Body of pancreas (tissue), 4 donors: Measurements from ENCODE around the gene SLC25A34. TPM values are rescaled to one million over a fixed set of nuclear protein-coding genes. Genes with fewer than 3 reads are reported as not detected.

Source experiments
- ATAC-seq: fragments of 150-250 bp; one replicate; pipeline ENCODE4 v1.9.1; 2016
- DNase-seq, 4 donors: peaks; one replicate each; pipeline ENCODE4 v3.0.0-alpha.2; 2019
- H3K27ac ChIP-seq, 4 donors: fragments of 200-600 bp; sonication (generic); 1 replicate in 3 of 4; 2 replicates in 1 of 4; pipeline versions ENCODE4 v1.5.1 to v1.6.1; 2016 to 2019; ENCODE audit warnings: mild to moderate bottlenecking in 1 of 4, mixed read lengths in 1 of 4, moderate library complexity in 1 of 4
- H3K27me3 ChIP-seq, 2 donors: fragments of 200-600 bp; sonication (generic); one replicate each; pipeline ENCODE4 v1.6.0; 2016; ENCODE audit warnings: mild to moderate bottlenecking in 1 of 2
- H3K36me3 ChIP-seq, 2 donors: fragments of 200-600 bp; sonication (generic); replicated peaks in 1 of 2; 2 replicates each; pipeline ENCODE4 v1.5.1; 2016; ENCODE audit warnings: low read depth in 2 of 2; ENCODE audit not compliant: insufficient read depth in 1 of 2
- H3K4me1 ChIP-seq: fragments of 200-600 bp; sonication (generic); one replicate; pipeline ENCODE4 v1.6.0; 2016
- H3K4me3 ChIP-seq, 2 donors: fragments of 200-600 bp; sonication (generic); 1 replicate in 1 of 2; 2 replicates in 1 of 2; pipeline ENCODE4 v1.5.1; 2016 to 2019
- H3K9me3 ChIP-seq, 3 donors: fragments of 200-600 bp; sonication (generic); 1 replicate in 2 of 3; 2 replicates in 1 of 3; pipeline ENCODE4 v1.5.1; 2016
- POLR2A ChIP-seq, 3 donors: fragments of 450-650 bp; IDR thresholded peaks; one replicate each; pipeline ENCODE4 v1.6.1; 2016; ENCODE audit warnings: antibody characterized with exemption in 3 of 3, mild to moderate bottlenecking in 2 of 3
- WGBS, 2 donors: methylation state at CpG; one replicate each; pipeline ENCODE4 v1.1.5; 2017; 5-methylcytosine and 5-hydroxymethylcytosine counted together
- intact Hi-C: fragments of 100-400 bp; cut with DNase I; formaldehyde crosslinking; loops from one replicate; pipeline ENCODE4 v1.15.1; 2023
- total RNA-seq, 2 donors: library from RNA; depleted of rRNA; stranded (reverse); fragments of >200 nt; gene quantifications; one replicate each; pipeline ENCODE4 v1.1.0, GENCODE V29; 2016
- TF ChIP-seq, protein P1 (sequence below), 7 experiments: fragments of 450-650 bp in 4 of 7; fragments of 200-600 bp in 3 of 7; sonication (generic) in 3 of 7; IDR thresholded peaks; one replicate each; pipeline ENCODE4 v1.5.1; 2016 to 2019; ENCODE audit warnings: antibody characterized with exemption in 7 of 7

SLC25A34 gene
- total RNA-seq, 2 donors from 2014 or later, result 5.7 to 6.9 TPM

DNA sequence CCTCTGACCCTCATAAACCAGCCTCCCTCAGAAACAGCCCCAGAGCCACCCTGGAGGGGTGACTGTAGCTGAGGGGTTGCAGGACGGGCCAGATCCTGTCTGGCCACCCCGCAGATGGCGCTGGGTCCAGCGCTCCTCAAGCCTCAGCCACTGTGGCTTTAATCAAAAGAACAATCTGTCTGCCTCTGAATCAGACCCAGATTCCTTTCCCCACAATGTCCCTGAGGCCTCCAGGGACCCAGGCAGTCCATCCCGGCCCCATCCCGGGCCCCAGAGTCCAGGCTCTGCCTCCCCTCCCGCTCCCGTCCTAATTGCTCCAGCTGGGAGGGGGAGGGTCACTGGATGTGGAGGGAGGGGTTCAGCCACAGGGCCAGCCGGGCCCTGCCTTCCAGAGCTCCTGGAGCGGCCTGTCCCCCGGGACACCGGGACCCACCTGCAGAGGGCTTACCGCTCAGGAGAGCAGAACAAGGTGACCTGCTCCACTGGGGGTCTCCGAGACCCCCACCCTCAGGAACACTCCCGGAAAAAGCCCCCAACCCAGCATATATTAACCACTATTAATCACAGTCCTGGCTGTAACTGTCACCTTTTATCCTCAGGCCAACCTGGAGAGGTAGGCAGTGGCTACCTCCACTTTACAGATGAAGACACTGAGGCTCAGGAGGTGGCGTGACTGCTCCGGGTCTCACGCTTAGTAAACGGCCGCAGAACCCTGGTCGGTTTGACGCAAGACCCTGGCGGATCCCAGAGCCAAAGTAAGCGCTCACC, 21.7 kb downstream of the SLC25A34 start:
- Histone ChIP-seq H3K4me3 (no peak overlapping the region), H3K27me3 (no peaks in the 10 kb centered on the region), H3K36me3 (no peaks in the 10 kb centered on the region), H3K27ac (peak overlapping the region in 3 of 4 donors; percentile 64 to 75 (median 75)), H3K4me1 (peaks cover 41% of the 10 kb centered on the region), H3K9me3 (no peaks in the 10 kb centered on the region)
- 29 to 80% methylated on average over 1 to 24 of the region's 24 CpGs for WGBS, 2 donors
- TF ChIP-seq POLR2A (IDR thresholded peaks at IDR 0.05), result no peak
- TF ChIP-seq, protein P1, sequence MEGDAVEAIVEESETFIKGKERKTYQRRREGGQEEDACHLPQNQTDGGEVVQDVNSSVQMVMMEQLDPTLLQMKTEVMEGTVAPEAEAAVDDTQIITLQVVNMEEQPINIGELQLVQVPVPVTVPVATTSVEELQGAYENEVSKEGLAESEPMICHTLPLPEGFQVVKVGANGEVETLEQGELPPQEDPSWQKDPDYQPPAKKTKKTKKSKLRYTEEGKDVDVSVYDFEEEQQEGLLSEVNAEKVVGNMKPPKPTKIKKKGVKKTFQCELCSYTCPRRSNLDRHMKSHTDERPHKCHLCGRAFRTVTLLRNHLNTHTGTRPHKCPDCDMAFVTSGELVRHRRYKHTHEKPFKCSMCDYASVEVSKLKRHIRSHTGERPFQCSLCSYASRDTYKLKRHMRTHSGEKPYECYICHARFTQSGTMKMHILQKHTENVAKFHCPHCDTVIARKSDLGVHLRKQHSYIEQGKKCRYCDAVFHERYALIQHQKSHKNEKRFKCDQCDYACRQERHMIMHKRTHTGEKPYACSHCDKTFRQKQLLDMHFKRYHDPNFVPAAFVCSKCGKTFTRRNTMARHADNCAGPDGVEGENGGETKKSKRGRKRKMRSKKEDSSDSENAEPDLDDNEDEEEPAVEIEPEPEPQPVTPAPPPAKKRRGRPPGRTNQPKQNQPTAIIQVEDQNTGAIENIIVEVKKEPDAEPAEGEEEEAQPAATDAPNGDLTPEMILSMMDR (IDR thresholded peaks at IDR 0.05), result no peak
- ATAC-seq (peak; percentile 16), DNase-seq (peak in 1 of 4 donors; percentile 36)
- intact Hi-C loops, result no loop called here

- DNase-seq (peak in 2 of 4 donors; percentile 52 to 55), ATAC-seq (peak; percentile 37)
- H3K4me1 ChIP-seq, result peaks cover 41% of the 10 kb centered on the region
- intact Hi-C loops, result no loop called here
- 15 to 48% methylated on average over 7 to 17 of the region's 58 CpGs for WGBS, 2 donors
- H3K27me3 ChIP-seq, result no peaks in the 10 kb centered on the region
- no peaks in the 10 kb centered on the region for H3K9me3 ChIP-seq
- H3K4me3 ChIP-seq, result peak within 1 kb of the TSS; percentile 6 to 67
- no peaks in the 10 kb centered on the region for H3K36me3 ChIP-seq
- TF ChIP-seq POLR2A (IDR thresholded peaks at IDR 0.05), result no peak
- TF ChIP-seq, protein P1 (IDR thresholded peaks at IDR 0.05), result no peak
- peak within 1 kb of the TSS in 3 of 4 donors; percentile 64 to 75 (median 75) for H3K27ac ChIP-seq
Measured at GRCh38 chr1:15758343-15758931, 22.4 kb downstream of the SLC25A34 start, which contains the start of gene FBLIM1. Gene FBLIM1, plus strand, starts transcription at chr1:15758795. Its CDS starts 6,189 bp downstream, at chr1:15764984.

- Histone ChIP-seq H3K4me1 (peaks cover 47% of the 10 kb centered on the region), H3K36me3 (no peaks in the 10 kb centered on the region), H3K27me3 (no peaks in the 10 kb centered on the region), H3K9me3 (no peaks in the 10 kb centered on the region), H3K4me3 (peak overlapping the region; percentile 6 to 67), H3K27ac (peak overlapping the region in 3 of 4 donors; percentile 46 to 75 (median 48))
- TF ChIP-seq, protein P1 (IDR thresholded peaks at IDR 0.05), result no peak
- peak in 2 of 3 donors; percentile 22 to 37 for TF ChIP-seq POLR2A (IDR thresholded peaks at IDR 0.05)
- intact Hi-C loops, result no loop called here
- 8 to 60% methylated on average over 1 to 50 of the region's 58 CpGs for WGBS, 2 donors
- DNase-seq, result peak in 1 of 4 donors; percentile 40
- peak; percentile 45 for ATAC-seq
Measured at GRCh38 chr1:15758953-15759661, 23.0 kb downstream of the SLC25A34 start.

- Histone ChIP-seq H3K4me1 (peaks cover 62% of the 10 kb centered on the region), H3K36me3 (no peaks in the 10 kb centered on the region), H3K27ac (peak overlapping the region in 1 of 4 donors; percentile 37), H3K9me3 (no peaks in the 10 kb centered on the region), H3K27me3 (no peaks in the 10 kb centered on the region), H3K4me3 (no peak overlapping the region)
- DNase-seq, result peak in 2 of 4 donors; percentile 31 to 41
- TF ChIP-seq, protein P1 (IDR thresholded peaks at IDR 0.05), result no peak
- no peak for TF ChIP-seq POLR2A (IDR thresholded peaks at IDR 0.05)
- intact Hi-C loops, result no loop called here
- 72 to 73% methylated on average over 4 to 12 of the region's 12 CpGs for whole genome bisulfite sequencing, 2 donors
- ATAC-seq, result no peak
Measured at GRCh38 chr1:15760520-15761211, 24.6 kb downstream of the SLC25A34 start.
